Liver (tissue), 3 donors: Measurements from ENCODE around the gene SHB.

Experiments
- RAD21 ChIP-seq, 2 donors: IDR thresholded peaks; 2 replicates each; pipeline ENCODE4 v1.6.1; 2016; ENCODE audit warnings: antibody characterized with exemption in 2 of 2, mild to moderate bottlenecking in 2 of 2
- RXRA ChIP-seq, 2 donors: IDR thresholded peaks; 2 replicates each; pipeline ENCODE4 v1.6.1; 2017 to 2018; ENCODE audit warnings: antibody characterized with exemption in 2 of 2, mild to moderate bottlenecking in 1 of 2
- SP1 ChIP-seq: IDR thresholded peaks from 2 replicates; pipeline ENCODE4 v1.6.1; 2018; ENCODE audit warnings: antibody characterized with exemption, mild to moderate bottlenecking
- TF ChIP-seq, protein P1 (sequence below): fragments of 150-350 bp; IDR thresholded peaks from 2 replicates; pipeline ENCODE4 v1.5.1; 2017; ENCODE audit warnings: improper control_type of control experiment, low read depth, low read length; ENCODE audit not compliant: missing input control
- TF ChIP-seq, protein P2 (sequence below): IDR thresholded peaks from 2 replicates; pipeline ENCODE4 v1.6.1; 2016; ENCODE audit warnings: antibody characterized with exemption, mild to moderate bottlenecking
- donor health status: healthy.
- donor health status: healthy.

DNA sequence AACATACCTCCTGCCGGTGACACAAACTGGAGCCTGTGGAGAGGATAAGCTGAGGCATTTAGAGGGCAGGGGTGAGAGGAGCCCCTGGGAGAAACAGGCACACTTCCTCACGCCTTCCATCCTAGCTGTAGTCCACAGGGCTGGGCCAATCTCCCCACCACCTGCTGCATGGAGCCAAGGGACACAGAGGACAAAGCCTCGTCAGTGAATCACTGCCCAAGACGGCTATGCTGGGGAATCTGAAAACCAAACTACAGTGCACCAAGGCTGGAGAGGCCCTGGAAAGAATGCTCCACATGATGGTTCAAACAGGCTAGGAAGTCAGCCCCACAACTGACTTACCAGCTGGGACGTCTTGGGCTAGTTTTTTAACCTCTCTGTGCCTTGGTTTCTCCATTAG lies 57.0 kb downstream of the SHB start:
- TF ChIP-seq, protein P1, sequence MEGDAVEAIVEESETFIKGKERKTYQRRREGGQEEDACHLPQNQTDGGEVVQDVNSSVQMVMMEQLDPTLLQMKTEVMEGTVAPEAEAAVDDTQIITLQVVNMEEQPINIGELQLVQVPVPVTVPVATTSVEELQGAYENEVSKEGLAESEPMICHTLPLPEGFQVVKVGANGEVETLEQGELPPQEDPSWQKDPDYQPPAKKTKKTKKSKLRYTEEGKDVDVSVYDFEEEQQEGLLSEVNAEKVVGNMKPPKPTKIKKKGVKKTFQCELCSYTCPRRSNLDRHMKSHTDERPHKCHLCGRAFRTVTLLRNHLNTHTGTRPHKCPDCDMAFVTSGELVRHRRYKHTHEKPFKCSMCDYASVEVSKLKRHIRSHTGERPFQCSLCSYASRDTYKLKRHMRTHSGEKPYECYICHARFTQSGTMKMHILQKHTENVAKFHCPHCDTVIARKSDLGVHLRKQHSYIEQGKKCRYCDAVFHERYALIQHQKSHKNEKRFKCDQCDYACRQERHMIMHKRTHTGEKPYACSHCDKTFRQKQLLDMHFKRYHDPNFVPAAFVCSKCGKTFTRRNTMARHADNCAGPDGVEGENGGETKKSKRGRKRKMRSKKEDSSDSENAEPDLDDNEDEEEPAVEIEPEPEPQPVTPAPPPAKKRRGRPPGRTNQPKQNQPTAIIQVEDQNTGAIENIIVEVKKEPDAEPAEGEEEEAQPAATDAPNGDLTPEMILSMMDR: no peak
- TF ChIP-seq RXRA (IDR thresholded peaks at IDR 0.05) (no peak), RAD21 (IDR thresholded peaks at IDR 0.05) (no peak), SP1 (no peak)
- TF ChIP-seq, protein P2, sequence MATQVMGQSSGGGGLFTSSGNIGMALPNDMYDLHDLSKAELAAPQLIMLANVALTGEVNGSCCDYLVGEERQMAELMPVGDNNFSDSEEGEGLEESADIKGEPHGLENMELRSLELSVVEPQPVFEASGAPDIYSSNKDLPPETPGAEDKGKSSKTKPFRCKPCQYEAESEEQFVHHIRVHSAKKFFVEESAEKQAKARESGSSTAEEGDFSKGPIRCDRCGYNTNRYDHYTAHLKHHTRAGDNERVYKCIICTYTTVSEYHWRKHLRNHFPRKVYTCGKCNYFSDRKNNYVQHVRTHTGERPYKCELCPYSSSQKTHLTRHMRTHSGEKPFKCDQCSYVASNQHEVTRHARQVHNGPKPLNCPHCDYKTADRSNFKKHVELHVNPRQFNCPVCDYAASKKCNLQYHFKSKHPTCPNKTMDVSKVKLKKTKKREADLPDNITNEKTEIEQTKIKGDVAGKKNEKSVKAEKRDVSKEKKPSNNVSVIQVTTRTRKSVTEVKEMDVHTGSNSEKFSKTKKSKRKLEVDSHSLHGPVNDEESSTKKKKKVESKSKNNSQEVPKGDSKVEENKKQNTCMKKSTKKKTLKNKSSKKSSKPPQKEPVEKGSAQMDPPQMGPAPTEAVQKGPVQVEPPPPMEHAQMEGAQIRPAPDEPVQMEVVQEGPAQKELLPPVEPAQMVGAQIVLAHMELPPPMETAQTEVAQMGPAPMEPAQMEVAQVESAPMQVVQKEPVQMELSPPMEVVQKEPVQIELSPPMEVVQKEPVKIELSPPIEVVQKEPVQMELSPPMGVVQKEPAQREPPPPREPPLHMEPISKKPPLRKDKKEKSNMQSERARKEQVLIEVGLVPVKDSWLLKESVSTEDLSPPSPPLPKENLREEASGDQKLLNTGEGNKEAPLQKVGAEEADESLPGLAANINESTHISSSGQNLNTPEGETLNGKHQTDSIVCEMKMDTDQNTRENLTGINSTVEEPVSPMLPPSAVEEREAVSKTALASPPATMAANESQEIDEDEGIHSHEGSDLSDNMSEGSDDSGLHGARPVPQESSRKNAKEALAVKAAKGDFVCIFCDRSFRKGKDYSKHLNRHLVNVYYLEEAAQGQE: no peak
